GM12878 (cell line): Measurements from ENCODE around the gene IFNE. TPM values are rescaled to one million over a fixed set of nuclear protein-coding genes. Genes with fewer than 3 reads are reported as not detected.

Experiments used
- ATAC-seq: fragments of 200-7000 bp; cut with Tn5 transposase; 3 replicates; pipeline ENCODE4 v1.9.1; 2020; ENCODE audit warnings: mild to moderate bottlenecking, moderate library complexity
- BruUV-seq: library from RNA; stranded (reverse); fragments of 400-500 nt; replicated peaks from 2 replicates; lab custom pipeline; 2021; lab: Mats Ljungman, UMichigan
- CTCF ChIA-PET: fragments of 300-600 bp; sonication (Branson Sonifier 250); formaldehyde crosslinking; extraction: SDS; loops from one replicate; lab custom pipeline; 2021; ENCODE audit warnings: inconsistent platforms; lab: Yijun Ruan, JAX
- POLR2A ChIA-PET: fragments of 350-600 bp; formaldehyde crosslinking; extraction: SDS; loops from one replicate; lab custom pipeline; 2021; ENCODE audit warnings: inconsistent platforms; lab: Charles Lee
- RAD21 ChIA-PET: fragments of 300-600 bp; sonication (Branson Sonifier 250); formaldehyde crosslinking; loops from one replicate; lab custom pipeline; 2023; ENCODE audit warnings: antibody characterized with exemption; ENCODE audit not compliant: unreplicated experiment; lab: Charles Lee
- SMC1A ChIA-PET: fragments of 300-600 bp; sonication (Branson Sonifier 250); formaldehyde crosslinking; loops from one replicate; lab custom pipeline; 2023; ENCODE audit not compliant: unreplicated experiment, uncharacterized antibody; lab: Charles Lee
- DNase-seq: peaks from one replicate; pipeline ENCODE4 v3.0.0-alpha.2; 2011; ENCODE audit warnings: low read depth, low spot score
- FAIRE-seq: peaks from 3 replicates; lab custom pipeline; 2011; peaks lifted over from hg19 to GRCh38; lab: Jason Lieb, UNC
- H2AFZ ChIP-seq: 2 replicates; pipeline ENCODE4 v1.6.0; 2011; ENCODE audit warnings: low read depth, low read length, control low read depth; ENCODE audit not compliant: control insufficient read depth
- H3K27ac ChIP-seq: 2 replicates; pipeline ENCODE4 v1.5.1; 2011; ENCODE audit warnings: control low read depth; ENCODE audit not compliant: control insufficient read depth, insufficient read depth
- H3K27me3 ChIP-seq, 2 experiments: replicated peaks in 1 of 2; 2 replicates each; pipeline versions ENCODE4 v1.6.0 to v1.6.1; 2011; ENCODE audit warnings: low read length in 1 of 2; ENCODE audit not compliant: control insufficient read depth in 2 of 2, insufficient read depth in 2 of 2
- H3K36me3 ChIP-seq, 2 experiments: 2 replicates each; pipeline ENCODE4 v1.5.1; 2011; ENCODE audit warnings: low read length in 1 of 2; ENCODE audit not compliant: control insufficient read depth in 2 of 2, insufficient read depth in 2 of 2
- H3K4me1 ChIP-seq: 2 replicates; pipeline ENCODE4 v1.6.1; 2011; ENCODE audit warnings: mild to moderate bottlenecking, low read length, moderate library complexity, mixed read lengths; ENCODE audit not compliant: control insufficient read depth, insufficient read depth
- H3K4me2 ChIP-seq: 2 replicates; pipeline ENCODE4 v1.6.0; 2011; ENCODE audit warnings: control low read depth; ENCODE audit not compliant: control insufficient read depth, insufficient read depth
- H3K4me3 ChIP-seq: fragments of 200-600 bp; sonication (generic); 2 replicates; pipeline ENCODE4 v1.5.1; 2016
- H3K79me2 ChIP-seq: 2 replicates; pipeline ENCODE4 v1.6.0; 2011; ENCODE audit warnings: low read length; ENCODE audit not compliant: control insufficient read depth, insufficient read depth
- H3K9ac ChIP-seq: 2 replicates; pipeline ENCODE4 v1.8.0; 2011; ENCODE audit warnings: low read length, control low read depth, mixed read lengths; ENCODE audit not compliant: control insufficient read depth, insufficient read depth
- H3K9me3 ChIP-seq: replicated peaks from 3 replicates; pipeline ENCODE4 v1.5.1; 2011; ENCODE audit warnings: mild to moderate bottlenecking, low read length; ENCODE audit not compliant: control insufficient read depth, insufficient read depth
- H4K20me1 ChIP-seq: 2 replicates; pipeline ENCODE4 v1.6.0; 2011; ENCODE audit not compliant: control insufficient read depth, insufficient read depth
- CEBPB ChIP-seq, 2 experiments: fragments of 150-350 bp in 1 of 2; IDR thresholded peaks; 2 replicates each; pipeline ENCODE4 v1.6.1; 2012 to 2014; ENCODE audit warnings: low read depth in 2 of 2, low read length in 2 of 2, borderline replicate concordance in 1 of 2, inconsistent platforms in 1 of 2
- CHD4 ChIP-seq: fragments of 200-600 bp; sonication (generic); IDR thresholded peaks from 2 replicates; pipeline ENCODE4 v1.6.1; 2016; ENCODE audit warnings: mild to moderate bottlenecking
- KDM1A ChIP-seq: fragments of 200-600 bp; sonication (generic); IDR thresholded peaks from 2 replicates; pipeline ENCODE4 v1.6.1; 2016; ENCODE audit warnings: borderline replicate concordance
- LARP7 ChIP-seq: fragments of 450-650 bp; IDR thresholded peaks from 2 replicates; pipeline ENCODE4 v1.6.1; 2017; ENCODE audit warnings: mild to moderate bottlenecking
- POLR2A ChIP-seq: IDR thresholded peaks from 2 replicates; pipeline ENCODE4 v1.6.1; 2011; ENCODE audit warnings: low read depth, mild to moderate bottlenecking, low read length
- POLR2AphosphoS2 ChIP-seq: IDR thresholded peaks from 2 replicates; pipeline ENCODE4 v1.6.1; 2011; ENCODE audit warnings: low read depth, mild to moderate bottlenecking, low read length, improper control_type of control experiment, moderate library complexity
- SMAD1 ChIP-seq: fragments of 450-650 bp; IDR thresholded peaks from 2 replicates; pipeline ENCODE4 v1.6.1; 2018; ENCODE audit warnings: mild to moderate bottlenecking, low read depth; ENCODE audit not compliant: partially characterized antibody
- SUPT20H ChIP-seq: IDR thresholded peaks from 2 replicates; pipeline ENCODE4 v1.6.1; 2011; ENCODE audit warnings: low read depth, mild to moderate bottlenecking, low read length, moderate library complexity, borderline replicate concordance; ENCODE audit not compliant: control insufficient read depth
- TARDBP ChIP-seq: IDR thresholded peaks from 2 replicates; pipeline ENCODE4 v1.6.1; 2016; ENCODE audit warnings: borderline replicate concordance
- ZNF217 ChIP-seq: fragments of 450-650 bp; IDR thresholded peaks from 2 replicates; pipeline ENCODE4 v1.6.1; 2017; ENCODE audit warnings: antibody characterized with exemption, mild to moderate bottlenecking
- ZZZ3 ChIP-seq: IDR thresholded peaks from 2 replicates; pipeline ENCODE4 v1.6.1; 2011; ENCODE audit warnings: low read depth; ENCODE audit not compliant: control insufficient read depth, insufficient read length
- WGBS: methylation state at CpG from one replicate; pipeline ENCODE4 v1.1.6; 2016; ENCODE audit warnings: low lambda C conversion rate; ENCODE audit not compliant: insufficient replicate concordance, insufficient coverage; ENCODE audit errors: missing lambda C conversion rate; 5-methylcytosine and 5-hydroxymethylcytosine counted together
- in situ Hi-C: fragments of 300-500 bp; cut with MboI; formaldehyde crosslinking; loops from 9 replicates; pipeline ENCODE4 v1.14.3; 2018; ENCODE audit warnings: mixed read lengths
- intact Hi-C: fragments of 100-400 bp; cut with micrococcal nuclease; formaldehyde crosslinking; loops from one replicate; pipeline ENCODE4 v1.14.2; 2022; ENCODE audit not compliant: unreplicated experiment
- polyA plus RNA-seq, 11 experiments: library from polyadenylated mRNA; depleted of rRNA in 4 of 11; unstranded in 6 of 11; stranded (reverse) in 5 of 11; fragments of >200 nt; fragmentation: Nextera tagmentation in 4 of 11; fragmentation: Illumina TruSeq in 1 of 11; extraction: Ambion mirVana in 4 of 11; extraction: Trizol in 1 of 11; gene quantifications; 1 replicate in 1 of 11; 2 replicates in 10 of 11; pipeline versions ENCODE4 v1.2.1 to v1.2.3, GENCODE V29; 2011 to 2016; ENCODE audit warnings: inconsistent platforms in 2 of 11, missing spikeins in 2 of 11, low read depth in 1 of 11
- total RNA-seq, 4 experiments: library from RNA; depleted of rRNA in 3 of 4; stranded (reverse); fragments of >200 nt in 3 of 4; fragmentation: Illumina TruSeq in 1 of 4; extraction: Trizol in 1 of 4; gene quantifications; 2 replicates each; pipeline versions ENCODE4 v1.2.1 to v1.2.3, GENCODE V29; 2013 to 2021
- TF ChIP-seq, protein P1 (sequence below): IDR thresholded peaks from 2 replicates; pipeline ENCODE4 v1.6.1; 2012; ENCODE audit warnings: low read depth, low read length, improper control_type of control experiment

IFNE gene
- total and polyA plus RNA-seq, 10 of the 15 experiments (the other 5 are each of a cell fraction or from before 2014, with no cell fraction given) = not detected

DNA sequence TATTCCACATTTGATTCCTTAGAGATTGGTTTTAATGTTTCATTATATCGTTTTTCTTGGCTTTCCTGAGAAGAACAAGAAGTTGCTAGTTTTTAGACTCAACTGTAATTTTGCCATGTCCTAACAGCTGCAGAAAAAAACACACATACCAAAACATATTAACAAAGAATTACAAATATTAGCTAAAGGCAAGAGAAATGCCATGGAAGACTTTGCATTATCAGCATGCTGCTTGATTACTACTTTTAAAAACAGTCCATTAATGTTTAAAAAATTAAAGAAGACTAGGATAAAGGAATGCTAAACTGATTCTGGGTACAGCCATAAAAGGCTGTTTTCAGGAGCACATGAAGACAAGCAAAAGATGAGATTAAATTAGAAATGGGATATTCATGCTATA is 20.5 kb upstream of the IFNE start:
- no peak for TF ChIP-seq LARP7
- no peak for TF ChIP-seq ZZZ3
- no peak for TF ChIP-seq CEBPB (IDR thresholded peaks at IDR 0.05; ENCODE audit: borderline replicate concordance in 1 of 2, low read depth in 2 of 2, low read length in 2 of 2)
- TF ChIP-seq, protein P1, sequence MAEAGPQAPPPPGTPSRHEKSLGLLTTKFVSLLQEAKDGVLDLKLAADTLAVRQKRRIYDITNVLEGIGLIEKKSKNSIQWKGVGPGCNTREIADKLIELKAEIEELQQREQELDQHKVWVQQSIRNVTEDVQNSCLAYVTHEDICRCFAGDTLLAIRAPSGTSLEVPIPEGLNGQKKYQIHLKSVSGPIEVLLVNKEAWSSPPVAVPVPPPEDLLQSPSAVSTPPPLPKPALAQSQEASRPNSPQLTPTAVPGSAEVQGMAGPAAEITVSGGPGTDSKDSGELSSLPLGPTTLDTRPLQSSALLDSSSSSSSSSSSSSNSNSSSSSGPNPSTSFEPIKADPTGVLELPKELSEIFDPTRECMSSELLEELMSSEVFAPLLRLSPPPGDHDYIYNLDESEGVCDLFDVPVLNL = no peak
- TF ChIP-seq SUPT20H = no peak
- TF ChIP-seq SMAD1 = no peak
- TF ChIP-seq TARDBP = no peak
- no peak for TF ChIP-seq CHD4
- TF ChIP-seq KDM1A = no peak
- no peak for TF ChIP-seq POLR2A
- TF ChIP-seq POLR2AphosphoS2 = no peak
- no peak for TF ChIP-seq ZNF217
- Histone ChIP-seq H2AFZ (no peak overlapping the region), H3K27me3 (peaks cover 0 to 2% of the 10 kb centered on the region in 2 experiments; a peak in 2 of 4 replicates), H3K9me3 (no peaks in the 10 kb centered on the region), H3K79me2 (no peaks in the 10 kb centered on the region), H3K36me3 (no peaks in the 10 kb centered on the region), H3K4me3 (no peak overlapping the region), H4K20me1 (no peaks in the 10 kb centered on the region), H3K4me2 (no peak overlapping the region), H3K4me1 (no peaks in the 10 kb centered on the region), H3K9ac (no peak overlapping the region), H3K27ac (no peak overlapping the region)
- RAD21 ChIA-PET = no interaction called here
- CTCF ChIA-PET = no interaction called here
- BruUV-seq = no TSS peak
- FAIRE-seq (no peak), ATAC-seq (no peak), DNase-seq (no peak)
- WGBS = 0% methylated on average over 1 of the region's 1 CpG
- in situ Hi-C loops = no loop called here
- POLR2A ChIA-PET = no interaction called here
- SMC1A ChIA-PET = no interaction called here
- intact Hi-C loops = no loop called here
